Thoracic aorta (tissue), 2 donors: ENCODE data around the gene ZNF41. TPM values are rescaled to one million over a fixed set of nuclear protein-coding genes. Genes with fewer than 3 reads are reported as not detected.

Source experiments
- ATAC-seq: fragments of 150-250 bp; one replicate; pipeline ENCODE4 v1.8.0; 2017; ENCODE audit warnings: low read depth; ENCODE audit not compliant: insufficient number of reproducible peaks, low FRiP score
- DNase-seq: peaks from one replicate; pipeline ENCODE4 v3.0.0-alpha.2; 2020; ENCODE audit warnings: low spot score
- H3K27ac ChIP-seq, 2 donors: fragments of 200-600 bp; sonication (generic); 1 replicate in 1 of 2; 2 replicates in 1 of 2; pipeline ENCODE4 v1.5.1; 2016; ENCODE audit warnings: mild to moderate bottlenecking in 2 of 2, moderate library complexity in 2 of 2
- H3K27me3 ChIP-seq: fragments of 200-600 bp; sonication (generic); replicated peaks from 2 replicates; pipeline ENCODE4 v1.6.0; 2016; ENCODE audit warnings: mild to moderate bottlenecking; ENCODE audit not compliant: insufficient read depth
- H3K36me3 ChIP-seq: fragments of 200-600 bp; sonication (generic); one replicate; pipeline ENCODE4 v1.5.1; 2016
- H3K4me1 ChIP-seq, 2 donors: fragments of 200-600 bp; sonication (generic); 1 replicate in 1 of 2; 2 replicates in 1 of 2; pipeline versions ENCODE4 v1.5.1 to v1.6.0; 2016; ENCODE audit warnings: low read depth in 2 of 2, mild to moderate bottlenecking in 1 of 2; ENCODE audit not compliant: control insufficient read depth in 1 of 2
- H3K4me3 ChIP-seq: fragments of 200-600 bp; sonication (generic); 2 replicates; pipeline ENCODE4 v1.5.1; 2016; ENCODE audit warnings: mild to moderate bottlenecking
- H3K9me3 ChIP-seq: fragments of 200-600 bp; sonication (generic); 2 replicates; pipeline ENCODE4 v1.5.1; 2016
- total RNA-seq, 2 donors: library from RNA; depleted of rRNA; stranded (reverse); fragments of >200 nt; gene quantifications; one replicate each; pipeline versions ENCODE4 v1.1.0 to v1.2.3, GENCODE V29; 2016
- TF ChIP-seq, protein P1 (sequence below): fragments of 200-600 bp; sonication (generic); IDR thresholded peaks from one replicate; pipeline ENCODE4 v1.5.1; 2019; ENCODE audit warnings: antibody characterized with exemption

Gene ZNF41
- total RNA-seq, 2 donors from 2014 or later, result 8.1 to 9.1 TPM

- H3K4me3 ChIP-seq, result no peak overlapping the region
- no peaks in the 10 kb centered on the region for H3K36me3 ChIP-seq
- H3K27ac ChIP-seq, result no peak overlapping the region
- ATAC-seq, result no peak
- H3K4me1 ChIP-seq, result no peaks in the 10 kb centered on the region
- no peaks in the 10 kb centered on the region for H3K27me3 ChIP-seq
- H3K9me3 ChIP-seq, result no peaks in the 10 kb centered on the region
- TF ChIP-seq, protein P1, sequence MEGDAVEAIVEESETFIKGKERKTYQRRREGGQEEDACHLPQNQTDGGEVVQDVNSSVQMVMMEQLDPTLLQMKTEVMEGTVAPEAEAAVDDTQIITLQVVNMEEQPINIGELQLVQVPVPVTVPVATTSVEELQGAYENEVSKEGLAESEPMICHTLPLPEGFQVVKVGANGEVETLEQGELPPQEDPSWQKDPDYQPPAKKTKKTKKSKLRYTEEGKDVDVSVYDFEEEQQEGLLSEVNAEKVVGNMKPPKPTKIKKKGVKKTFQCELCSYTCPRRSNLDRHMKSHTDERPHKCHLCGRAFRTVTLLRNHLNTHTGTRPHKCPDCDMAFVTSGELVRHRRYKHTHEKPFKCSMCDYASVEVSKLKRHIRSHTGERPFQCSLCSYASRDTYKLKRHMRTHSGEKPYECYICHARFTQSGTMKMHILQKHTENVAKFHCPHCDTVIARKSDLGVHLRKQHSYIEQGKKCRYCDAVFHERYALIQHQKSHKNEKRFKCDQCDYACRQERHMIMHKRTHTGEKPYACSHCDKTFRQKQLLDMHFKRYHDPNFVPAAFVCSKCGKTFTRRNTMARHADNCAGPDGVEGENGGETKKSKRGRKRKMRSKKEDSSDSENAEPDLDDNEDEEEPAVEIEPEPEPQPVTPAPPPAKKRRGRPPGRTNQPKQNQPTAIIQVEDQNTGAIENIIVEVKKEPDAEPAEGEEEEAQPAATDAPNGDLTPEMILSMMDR, result no peak
- DNase-seq, result no peak
These were observed 7.5 kb downstream of the ZNF41 start for GRCh38 chrX:47475476-47475875.

GRCh38 chrX:47467106-47467505, 15.9 kb downstream of the ZNF41 start:
- Histone ChIP-seq H3K36me3 (peaks cover 3% of the 10 kb centered on the region), H3K9me3 (no peaks in the 10 kb centered on the region), H3K27me3 (no peaks in the 10 kb centered on the region), H3K4me3 (no peak overlapping the region), H3K27ac (no peak overlapping the region), H3K4me1 (no peaks in the 10 kb centered on the region)
- ATAC-seq (no peak), DNase-seq (no peak)
- TF ChIP-seq, protein P1, result no peak

- no peak for DNase-seq
- no peak for ATAC-seq
- Histone ChIP-seq H3K36me3 (no peaks in the 10 kb centered on the region), H3K27me3 (no peaks in the 10 kb centered on the region), H3K27ac (no peak overlapping the region), H3K4me1 (no peaks in the 10 kb centered on the region), H3K4me3 (no peak overlapping the region), H3K9me3 (no peaks in the 10 kb centered on the region)
- TF ChIP-seq, protein P1, result no peak
These were observed 22.5 kb downstream of the ZNF41 start for GRCh38 chrX:47460561-47460960.

DNA sequence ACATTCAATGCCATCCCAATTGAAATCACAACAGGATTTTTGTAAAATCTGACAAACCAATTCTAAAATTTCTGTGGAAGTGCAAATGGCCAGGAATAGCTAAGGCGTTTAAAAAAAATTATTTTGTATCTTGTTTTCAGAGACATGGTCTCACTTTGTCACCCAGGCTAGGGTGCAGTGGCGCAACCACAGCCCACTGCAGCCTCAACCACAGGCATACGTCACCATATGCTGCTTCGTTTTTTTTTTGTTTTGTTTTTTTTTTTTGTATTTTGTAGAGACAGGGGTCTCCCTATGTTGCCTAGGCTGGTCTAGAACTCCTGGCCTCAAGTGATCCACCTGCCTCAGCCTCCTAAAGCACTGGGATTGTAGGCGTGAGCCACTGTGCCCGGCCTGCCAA, 24.5 kb downstream of the ZNF41 start:
- no peak for ATAC-seq
- Histone ChIP-seq H3K4me1 (no peaks in the 10 kb centered on the region), H3K36me3 (no peaks in the 10 kb centered on the region)

DNA sequence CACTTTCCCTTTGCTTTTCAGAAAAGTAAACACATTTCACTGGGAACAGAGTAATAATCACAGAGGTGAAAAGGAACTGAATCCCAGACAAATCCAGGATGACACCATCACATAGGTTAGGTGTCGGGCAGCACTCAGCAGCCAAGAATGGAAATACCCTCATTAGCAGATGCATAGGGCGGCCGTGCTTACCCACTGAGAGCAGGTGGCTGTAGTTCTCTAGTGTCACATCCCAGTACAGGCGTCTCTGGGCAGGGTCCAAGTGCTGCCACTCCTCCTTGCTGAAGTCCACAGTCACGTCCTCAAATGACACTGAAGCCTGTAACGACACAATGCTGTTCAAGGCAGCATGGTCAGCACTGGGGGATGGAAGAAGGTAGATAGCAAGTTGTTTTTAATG, 26.9 kb downstream of the ZNF41 start:
- no peaks in the 10 kb centered on the region for H3K4me1 ChIP-seq
- DNase-seq, result no peak
- no peak overlapping the region for H3K4me3 ChIP-seq
- H3K27ac ChIP-seq, result no peak overlapping the region
- TF ChIP-seq, protein P1, result no peak
- no peaks in the 10 kb centered on the region for H3K9me3 ChIP-seq
- H3K36me3 ChIP-seq, result peaks cover 4% of the 10 kb centered on the region
- no peak for ATAC-seq
- H3K27me3 ChIP-seq, result no peaks in the 10 kb centered on the region

More for the DNA sequence above, 24.5 kb downstream of the ZNF41 start:
- H3K4me3 ChIP-seq, result no peak overlapping the region
- H3K9me3 ChIP-seq, result no peaks in the 10 kb centered on the region
- no peak for DNase-seq
- no peaks in the 10 kb centered on the region for H3K27me3 ChIP-seq
- TF ChIP-seq, protein P1, result no peak
- no peak overlapping the region for H3K27ac ChIP-seq
